PC-3 (cell line): ENCODE data around the gene MEG3. TPM values are rescaled to one million over a fixed set of nuclear protein-coding genes. Genes with fewer than 3 reads are reported as not detected.

Experiments used
- ATAC-seq: fragments of 200-7000 bp; cut with Tn5 transposase; 2 replicates; pipeline ENCODE4 v1.9.1; 2020; ENCODE audit warnings: mild to moderate bottlenecking, moderate library complexity
- BruUV-seq: library from RNA; stranded (reverse); fragments of 400-500 nt; replicated peaks from 2 replicates; lab custom pipeline; 2021; lab: Mats Ljungman, UMichigan
- CTCF ChIA-PET: fragments of 300-600 bp; sonication (Branson Sonifier 250); formaldehyde crosslinking; loops from one replicate; lab custom pipeline; 2022; ENCODE audit warnings: antibody characterized with exemption; lab: Charles Lee
- POLR2A ChIA-PET: fragments of 300-600 bp; sonication (Branson Sonifier 250); formaldehyde crosslinking; loops from one replicate; lab custom pipeline; 2022; ENCODE audit warnings: antibody characterized with exemption; ENCODE audit not compliant: unreplicated experiment; lab: Charles Lee
- DNase-seq: peaks from one replicate; pipeline ENCODE4 v3.0.0-alpha.2; 2015
- H2AFZ ChIP-seq: fragments of 300-600 bp; sonication (generic); 2 replicates; pipeline ENCODE4 v1.6.0; 2016; ENCODE audit warnings: antibody characterized with exemption, low read length
- H3F3A ChIP-seq: fragments of 300-600 bp; sonication (generic); one replicate; pipeline ENCODE4 v1.6.0; 2017; ENCODE audit warnings: antibody characterized with exemption, low read length, control low read depth, mild to moderate bottlenecking; ENCODE audit not compliant: unreplicated experiment
- H3K27ac ChIP-seq: fragments of 300-600 bp; sonication (generic); 2 replicates; pipeline ENCODE4 v1.5.1; 2016; ENCODE audit warnings: mild to moderate bottlenecking, low read length
- H3K27me3 ChIP-seq: fragments of 300-600 bp; sonication (generic); 2 replicates; pipeline ENCODE4 v1.6.1; 2016; ENCODE audit warnings: low read length, mixed read lengths
- H3K36me3 ChIP-seq: fragments of 300-600 bp; sonication (generic); 2 replicates; pipeline ENCODE4 v1.6.1; 2016; ENCODE audit warnings: low read depth, mixed run types, low read length, mixed read lengths
- H3K4me1 ChIP-seq: fragments of 300-600 bp; sonication (generic); 2 replicates; pipeline ENCODE4 v1.5.1; 2016; ENCODE audit warnings: low read length; ENCODE audit not compliant: insufficient read depth
- H3K4me2 ChIP-seq: fragments of 300-600 bp; sonication (generic); 2 replicates; pipeline ENCODE4 v1.6.0; 2016; ENCODE audit warnings: low read length
- H3K4me3 ChIP-seq: fragments of 300-600 bp; sonication (generic); 2 replicates; pipeline ENCODE4 v1.5.1; 2016; ENCODE audit warnings: mild to moderate bottlenecking, low read length, mixed read lengths
- H3K79me2 ChIP-seq: fragments of 300-600 bp; sonication (generic); 2 replicates; pipeline ENCODE4 v1.6.1; 2017; ENCODE audit warnings: low read length, mixed read lengths
- H3K9ac ChIP-seq: fragments of 300-600 bp; sonication (generic); 2 replicates; pipeline ENCODE4 v1.6.0; 2016; ENCODE audit warnings: mild to moderate bottlenecking, low read length
- H3K9me2 ChIP-seq: fragments of 300-600 bp; sonication (generic); replicated peaks from 2 replicates; pipeline ENCODE4 v1.6.1; 2016; ENCODE audit warnings: mixed run types, low read length, mixed read lengths
- H3K9me3 ChIP-seq: fragments of 300-600 bp; sonication (generic); 2 replicates; pipeline ENCODE4 v1.6.1; 2016; ENCODE audit warnings: low read length, mixed read lengths
- H4K20me1 ChIP-seq: fragments of 300-600 bp; sonication (generic); 2 replicates; pipeline ENCODE4 v1.6.1; 2016; ENCODE audit warnings: low read length, mixed read lengths
- CTCF ChIP-seq: fragments of 300-600 bp; sonication (generic); conservative IDR thresholded peaks from 2 replicates; pipeline ENCODE4 v1.5.1; 2017; ENCODE audit warnings: antibody characterized with exemption, low read depth, mild to moderate bottlenecking, low read length
- EZH2 ChIP-seq: fragments of 300-600 bp; sonication (generic); IDR thresholded peaks from one replicate; pipeline ENCODE4 v1.6.1; 2017; ENCODE audit warnings: antibody characterized with exemption, mild to moderate bottlenecking, low read length; ENCODE audit not compliant: unreplicated experiment
- EZH2phosphoT487 ChIP-seq: fragments of 300-600 bp; sonication (generic); IDR thresholded peaks from 2 replicates; pipeline ENCODE4 v1.6.1; 2018; ENCODE audit warnings: mild to moderate bottlenecking, antibody characterized with exemption, low read length, borderline replicate concordance
- intact Hi-C: fragments of 100-400 bp; cut with micrococcal nuclease; formaldehyde crosslinking; loops from 2 replicates; pipeline ENCODE4 v1.9.0; 2023
- total RNA-seq: library from RNA; depleted of rRNA; stranded (reverse); fragments of >200 nt; gene quantifications from 2 replicates; pipeline ENCODE4 v1.2.3, GENCODE V29; 2014

MEG3 gene
- total RNA-seq, 1 experiment from 2014 or later = not detected

- Histone ChIP-seq H3F3A (no peaks in the 10 kb centered on the region), H4K20me1 (no peaks in the 10 kb centered on the region), H2AFZ (no peak overlapping the region), H3K27me3 (peaks cover 6% of the 10 kb centered on the region; the same call in 1 of the 2 replicates), H3K36me3 (no peaks in the 10 kb centered on the region), H3K4me3 (no peak overlapping the region), H3K9ac (no peak overlapping the region), H3K4me2 (no peak overlapping the region), H3K9me2 (no peaks in the 10 kb centered on the region), H3K4me1 (peaks cover 8% of the 10 kb centered on the region), H3K9me3 (no peaks in the 10 kb centered on the region), H3K27ac (no peak overlapping the region), H3K79me2 (no peaks in the 10 kb centered on the region)
- POLR2A ChIA-PET = no interaction called here
- no TSS peak for BruUV-seq
- DNase-seq (no peak), ATAC-seq (no peak)
- TF ChIP-seq EZH2 (no peak), EZH2phosphoT487 (no peak), CTCF (no peak)
- CTCF ChIA-PET = no interaction called here
- intact Hi-C loops = loop anchor here (2.0 to 10.0 kb wide), 3 partner anchors 154 to 762 kb away; no protein-coding TSS in a partner anchor
Observed at GRCh38 chr14:100903134-100903468, 77.2 kb downstream of the MEG3 start.

- no peak for DNase-seq
- H3K4me2 ChIP-seq = no peak within 1 kb of the TSS
- no peaks in the 10 kb centered on the region for H3K9me2 ChIP-seq
- TF ChIP-seq EZH2phosphoT487 = no peak
- TF ChIP-seq CTCF = no peak
- no peak for TF ChIP-seq EZH2
- no peak within 1 kb of the TSS for H3K9ac ChIP-seq
- no peaks in the 10 kb centered on the region for H4K20me1 ChIP-seq
- H3K4me3 ChIP-seq = no peak within 1 kb of the TSS
- H3K36me3 ChIP-seq = no peaks in the 10 kb centered on the region
- H3K9me3 ChIP-seq = no peaks in the 10 kb centered on the region
- peaks cover 8% of the 10 kb centered on the region for H3K4me1 ChIP-seq
- no peak within 1 kb of the TSS for H3K27ac ChIP-seq
- no peaks in the 10 kb centered on the region for H3F3A ChIP-seq
- CTCF ChIA-PET = no interaction called here
- no peak for ATAC-seq
- H3K79me2 ChIP-seq = no peaks in the 10 kb centered on the region
- intact Hi-C loops = loop anchor here (2.0 to 10.0 kb wide), 3 partner anchors 154 to 761 kb away; no protein-coding TSS in a partner anchor
- POLR2A ChIA-PET = no interaction called here
- H2AFZ ChIP-seq = no peak within 1 kb of the TSS; the same call in 1 of the 2 replicates
- no TSS peak for BruUV-seq
- peaks cover under 1% of the 10 kb centered on the region; the same call in 1 of the 2 replicates for H3K27me3 ChIP-seq
Observed at GRCh38 chr14:100903672-100904185, 77.8 kb downstream of the MEG3 start, which contains the start of gene RTL1. Gene RTL1, minus strand, starts transcription at chr14:100903722. Its CDS starts 18,934 bp downstream, at chr14:100884788.
